NCI-H1092 (cell line): ENCODE results near the gene PPP6R2.

ENCODE experiments used
- DNase-seq: peaks from one replicate; lab custom pipeline; 2025; lab: John Stamatoyannopoulos, UW

PPP6R2 gene

DNA sequence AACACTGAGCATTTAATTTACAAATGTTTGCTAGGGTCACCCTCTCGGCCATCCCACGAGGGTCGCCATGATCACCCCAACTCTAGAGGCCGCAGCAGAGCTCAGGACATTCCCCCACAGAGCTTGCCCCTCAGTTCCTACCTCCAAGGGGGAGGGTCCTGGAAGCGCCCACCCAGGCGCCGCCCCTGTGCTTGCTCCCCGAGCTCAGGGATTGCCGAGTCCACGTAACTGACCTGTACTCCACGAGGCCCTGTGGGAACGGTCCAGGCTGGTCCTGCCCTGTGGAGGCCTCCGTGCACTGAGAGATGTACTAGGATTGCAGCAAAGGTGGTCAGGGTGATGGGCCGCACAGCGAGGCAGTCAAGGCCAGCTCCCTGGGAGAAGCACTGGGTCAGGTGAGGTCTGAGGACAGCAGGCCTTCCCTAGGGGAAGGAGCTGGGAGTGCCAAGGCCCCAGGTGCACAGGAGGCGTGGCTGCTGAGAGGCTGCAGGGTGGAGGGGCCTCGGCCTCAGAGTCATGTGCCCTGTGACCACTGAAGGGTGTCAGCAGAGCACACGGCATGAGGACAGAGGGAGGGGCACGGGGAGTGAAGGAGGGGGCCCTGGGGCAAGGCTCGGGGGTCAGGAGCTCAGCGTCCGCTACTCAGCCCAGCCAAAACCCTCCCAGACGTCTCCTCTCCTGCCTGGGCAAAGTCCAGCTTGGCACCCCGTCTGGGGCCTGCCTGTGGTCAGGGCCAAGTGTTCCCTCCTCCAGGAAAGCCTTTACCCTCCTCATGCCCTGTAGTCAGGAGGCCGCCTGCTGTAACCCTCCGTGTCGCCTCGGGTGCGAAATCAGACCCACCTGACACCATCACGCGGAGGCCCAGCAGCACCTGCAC, 141.1 kb downstream of the PPP6R2 start:
- no peak for DNase-seq

DNA sequence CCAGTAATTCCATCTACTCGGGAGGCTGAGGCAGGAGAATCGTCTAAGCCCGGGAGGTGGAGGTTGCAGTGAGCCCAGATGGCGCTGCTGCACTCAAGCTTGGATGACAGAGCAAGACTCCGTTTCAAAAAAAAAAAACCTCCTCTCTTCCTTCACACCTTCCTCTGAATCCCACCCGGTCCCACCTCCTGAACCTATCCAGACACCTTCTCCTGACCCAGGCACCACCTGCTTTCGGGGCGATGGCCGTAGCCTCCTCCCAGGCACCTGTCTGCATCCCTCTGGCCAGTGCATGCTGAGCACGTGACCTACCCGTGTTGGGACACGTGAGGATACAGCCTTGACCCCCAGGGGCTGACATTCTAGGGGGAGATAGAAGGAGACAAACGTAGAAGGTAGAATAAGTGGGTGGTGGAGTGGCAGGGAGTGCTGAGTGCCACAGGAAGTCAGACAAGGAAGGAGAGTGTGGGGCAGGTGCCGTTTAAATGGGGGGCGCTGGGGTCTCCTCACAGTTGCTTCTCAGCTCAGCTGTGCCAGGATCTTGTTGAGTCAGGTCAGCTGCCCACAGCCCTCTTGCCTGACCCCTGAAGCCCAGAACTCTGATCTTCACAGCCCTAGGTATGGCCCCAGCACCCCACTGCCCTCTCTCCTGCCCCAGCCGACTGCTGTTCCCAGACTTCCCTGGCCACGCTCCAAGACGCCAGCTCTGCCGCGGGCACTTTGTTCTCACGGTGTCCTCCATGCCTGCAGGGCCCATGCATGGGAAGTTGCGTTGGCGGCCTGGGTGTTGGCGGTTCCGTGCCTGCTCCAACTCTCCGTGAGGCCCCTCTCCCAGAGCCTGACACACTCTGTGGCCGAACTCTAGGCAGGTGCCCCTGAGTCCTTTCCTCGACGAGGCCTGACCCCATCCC, 142.3 kb downstream of the PPP6R2 start:
- no peak for DNase-seq

DNA sequence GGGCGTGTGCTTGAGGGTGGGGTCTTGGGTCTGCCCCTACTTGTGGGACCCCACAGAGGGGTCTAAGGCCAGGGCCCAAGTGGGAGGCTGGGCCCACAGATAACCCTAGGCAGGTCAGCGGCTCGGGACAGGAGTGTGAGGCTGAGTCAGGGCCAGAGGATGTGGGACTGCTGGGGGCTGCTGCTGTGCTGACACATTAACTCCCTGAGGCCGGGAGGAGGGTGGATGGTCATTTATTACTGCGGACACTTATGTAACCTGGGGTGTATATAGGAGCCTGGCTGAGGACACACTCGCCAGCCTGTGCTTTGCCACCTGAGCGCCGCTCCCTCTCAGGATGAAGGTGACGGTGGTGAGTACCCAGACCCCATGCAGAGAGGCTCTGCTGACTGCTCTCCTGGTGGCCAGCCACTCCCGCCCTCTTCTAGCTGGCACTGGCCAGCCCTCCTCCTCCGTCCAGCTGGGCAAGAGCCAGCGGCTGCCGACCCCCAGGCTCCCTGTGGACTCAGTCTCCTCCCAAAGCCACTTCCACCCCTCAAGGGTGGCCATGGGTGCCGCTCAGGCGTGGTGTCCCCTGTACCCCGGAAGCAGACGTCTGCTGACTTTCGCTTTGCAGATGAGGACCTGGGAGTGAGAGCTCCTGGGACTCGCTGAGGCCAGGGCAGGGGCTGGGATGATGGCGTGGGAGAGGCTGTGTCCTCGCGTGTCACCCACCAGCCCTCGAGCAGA, 143.6 kb downstream of the PPP6R2 start, which contains the start of gene MIOX:
TSS of gene MIOX (plus strand) at position 299 of the 729 bp plus-strand sequence. CDS start at position 338, 39 bp downstream.
- DNase-seq: no peak

DNA sequence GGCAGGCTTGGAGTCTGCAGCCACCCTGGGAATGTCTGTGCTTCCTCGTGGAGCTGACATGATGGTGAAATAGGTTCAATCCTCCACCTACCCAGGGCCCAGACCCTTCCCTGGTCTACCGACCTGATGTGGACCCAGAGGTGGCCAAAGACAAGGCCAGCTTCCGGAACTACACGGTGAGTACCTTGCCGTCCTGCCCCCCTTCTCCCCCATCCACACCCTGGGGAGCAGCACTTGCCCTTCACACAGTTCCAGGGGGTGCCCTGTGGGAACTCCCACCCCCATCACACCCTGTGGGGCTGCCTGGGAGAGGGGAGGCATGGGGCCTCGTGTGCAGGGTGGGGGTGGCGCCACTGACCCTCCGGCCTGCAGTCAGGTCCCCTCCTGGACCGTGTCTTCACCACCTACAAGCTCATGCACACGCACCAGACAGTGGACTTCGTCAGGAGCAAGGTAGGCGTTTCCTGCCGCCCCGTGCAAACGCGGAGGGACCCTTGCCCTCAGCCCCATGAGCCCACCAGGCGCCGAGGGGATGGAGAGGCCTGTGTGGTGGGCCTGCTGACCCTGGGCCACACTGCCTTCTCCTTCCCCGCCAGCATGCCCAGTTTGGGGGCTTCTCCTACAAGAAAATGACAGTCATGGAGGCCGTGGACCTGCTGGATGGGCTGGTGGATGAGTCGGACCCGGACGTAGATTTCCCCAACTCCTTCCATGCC, 144.3 kb downstream of the PPP6R2 start:
- DNase-seq: no peak

DNA sequence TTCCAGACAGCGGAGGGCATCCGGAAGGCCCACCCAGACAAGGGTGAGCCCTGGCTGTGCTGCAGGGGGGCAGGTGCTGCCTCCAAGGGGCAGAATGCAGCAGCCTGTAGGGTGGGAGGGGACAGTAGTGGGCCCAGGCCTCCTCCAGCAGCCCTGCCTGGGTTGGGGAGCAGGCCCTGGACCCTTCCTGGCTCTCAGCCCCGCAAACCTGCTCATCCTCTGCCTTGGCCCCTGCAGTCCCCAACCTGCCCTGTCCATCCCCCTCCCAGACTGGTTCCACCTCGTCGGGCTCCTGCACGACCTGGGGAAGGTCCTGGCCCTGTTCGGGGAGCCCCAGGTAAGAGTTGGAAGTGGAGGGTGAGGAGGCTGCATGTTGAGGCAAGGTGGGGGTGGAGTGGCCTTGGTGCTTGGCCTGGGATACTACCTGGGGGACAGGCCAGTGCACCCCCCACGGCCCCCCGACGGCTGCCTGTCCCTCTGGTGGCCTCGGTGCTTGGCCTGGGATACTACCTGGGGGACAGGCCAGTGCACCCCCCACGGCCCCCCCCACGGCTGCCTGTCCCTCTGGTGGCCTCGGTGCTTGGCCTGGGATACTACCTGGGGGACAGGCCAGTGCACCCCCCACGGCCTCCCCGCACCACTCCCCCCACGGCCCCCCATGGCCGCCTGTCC, 145.0 kb downstream of the PPP6R2 start:
- no peak for DNase-seq

DNA sequence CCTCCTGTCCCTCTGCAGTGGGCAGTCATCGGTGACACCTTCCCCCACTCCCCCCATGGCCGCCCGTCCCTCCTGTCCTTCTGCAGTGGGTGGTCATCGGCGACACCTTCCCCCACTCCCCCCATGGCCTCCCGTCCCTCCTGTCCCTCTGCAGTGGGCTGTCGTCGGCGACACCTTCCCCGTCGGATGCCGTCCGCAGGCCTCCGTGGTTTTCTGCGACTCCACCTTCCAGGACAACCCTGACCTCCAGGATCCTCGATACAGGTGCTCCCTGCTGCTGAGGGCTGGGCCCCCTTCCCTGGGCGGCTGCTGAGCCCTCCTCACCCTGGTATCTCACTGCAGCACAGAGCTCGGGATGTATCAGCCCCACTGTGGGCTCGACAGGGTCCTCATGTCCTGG, 145.8 kb downstream of the PPP6R2 start:
- DNase-seq: no peak

DNA sequence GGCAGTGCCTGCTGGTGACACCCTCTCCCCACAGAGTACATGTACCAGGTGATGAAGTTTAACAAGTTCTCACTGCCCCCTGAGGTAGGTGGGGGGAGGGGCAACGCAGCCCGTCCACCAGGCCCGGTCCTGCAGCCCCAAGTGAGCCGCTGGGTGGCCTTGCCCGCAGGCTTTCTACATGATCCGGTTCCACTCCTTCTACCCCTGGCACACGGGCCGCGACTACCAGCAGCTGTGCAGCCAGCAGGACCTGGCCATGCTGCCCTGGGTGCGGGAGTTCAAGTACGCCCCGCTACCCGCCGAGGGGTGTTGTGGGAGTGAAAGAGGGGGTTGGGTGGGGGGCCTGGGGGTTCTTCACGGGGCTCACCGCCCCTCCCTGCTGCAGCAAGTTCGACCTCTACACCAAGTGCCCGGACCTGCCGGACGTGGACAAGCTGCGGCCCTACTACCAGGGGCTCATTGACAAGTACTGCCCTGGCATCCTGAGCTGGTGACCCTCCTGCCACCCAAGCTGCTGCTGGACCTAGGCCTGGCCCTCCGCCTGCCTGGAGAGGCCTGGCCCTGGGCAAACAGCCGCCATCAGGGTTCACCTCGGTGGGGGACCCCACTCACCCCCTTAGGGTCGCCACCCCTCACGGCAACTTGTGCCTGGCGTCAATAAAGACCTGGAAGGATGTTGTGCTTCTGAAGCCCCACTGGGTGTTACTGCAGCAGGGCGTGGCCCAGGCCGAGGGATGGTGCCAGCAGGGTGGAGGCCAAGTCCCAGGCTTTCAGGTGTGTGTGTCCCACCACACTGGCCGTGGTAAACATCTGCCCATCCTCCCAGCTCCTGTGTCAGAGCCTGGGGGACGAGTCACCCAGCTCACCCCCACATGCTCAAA, 146.5 kb downstream of the PPP6R2 start:
- no peak for DNase-seq

DNA sequence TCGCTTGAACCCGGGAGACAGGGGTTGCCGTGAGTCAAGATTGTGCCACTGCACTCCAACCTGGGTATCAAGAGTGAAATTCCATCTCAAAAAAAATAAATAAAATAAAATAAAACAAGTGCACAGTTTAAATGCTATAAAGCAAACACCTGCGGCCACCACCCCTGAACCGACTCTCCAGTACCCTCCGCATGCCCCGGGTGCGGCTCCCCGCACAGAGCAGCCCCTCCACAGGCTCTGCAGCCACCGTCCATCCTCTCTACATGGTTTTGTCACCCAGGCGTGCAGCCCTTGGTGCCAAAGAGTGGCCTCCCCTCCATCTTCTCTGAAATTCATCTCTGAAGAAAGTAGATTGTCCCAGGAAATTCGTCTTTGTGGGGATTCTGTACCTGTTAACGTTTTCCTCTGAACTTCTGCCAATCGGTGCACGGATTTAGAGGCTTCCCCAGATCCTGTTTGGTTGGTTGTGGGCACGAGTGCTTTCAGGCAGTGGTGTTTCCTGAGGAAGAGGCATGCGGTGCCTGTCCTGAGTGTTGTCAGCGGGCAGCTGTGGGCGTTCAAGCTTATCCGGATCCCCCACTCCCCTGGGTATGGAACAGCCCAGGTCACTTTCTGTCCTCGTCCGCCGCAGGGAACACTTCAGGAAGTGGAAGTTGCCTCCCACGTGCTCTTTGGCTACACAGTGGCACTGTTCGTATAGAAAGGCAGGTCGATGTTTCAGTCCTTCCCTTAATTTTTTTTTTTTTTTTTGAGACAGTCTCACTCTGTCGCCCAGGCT, 147.6 kb downstream of the PPP6R2 start:
- no peak for DNase-seq
